ENCODE results near the gene ATXN7L1. TPM values are rescaled to one million over a fixed set of nuclear protein-coding genes. Genes with fewer than 3 reads are reported as not detected.

ATXN7L1 gene
- total and polyA plus RNA-seq, 2 of the 8 experiments (the other 6 are each of a cell fraction or from before 2014, with no cell fraction given) = 14.3 to 34.0 TPM

DNA sequence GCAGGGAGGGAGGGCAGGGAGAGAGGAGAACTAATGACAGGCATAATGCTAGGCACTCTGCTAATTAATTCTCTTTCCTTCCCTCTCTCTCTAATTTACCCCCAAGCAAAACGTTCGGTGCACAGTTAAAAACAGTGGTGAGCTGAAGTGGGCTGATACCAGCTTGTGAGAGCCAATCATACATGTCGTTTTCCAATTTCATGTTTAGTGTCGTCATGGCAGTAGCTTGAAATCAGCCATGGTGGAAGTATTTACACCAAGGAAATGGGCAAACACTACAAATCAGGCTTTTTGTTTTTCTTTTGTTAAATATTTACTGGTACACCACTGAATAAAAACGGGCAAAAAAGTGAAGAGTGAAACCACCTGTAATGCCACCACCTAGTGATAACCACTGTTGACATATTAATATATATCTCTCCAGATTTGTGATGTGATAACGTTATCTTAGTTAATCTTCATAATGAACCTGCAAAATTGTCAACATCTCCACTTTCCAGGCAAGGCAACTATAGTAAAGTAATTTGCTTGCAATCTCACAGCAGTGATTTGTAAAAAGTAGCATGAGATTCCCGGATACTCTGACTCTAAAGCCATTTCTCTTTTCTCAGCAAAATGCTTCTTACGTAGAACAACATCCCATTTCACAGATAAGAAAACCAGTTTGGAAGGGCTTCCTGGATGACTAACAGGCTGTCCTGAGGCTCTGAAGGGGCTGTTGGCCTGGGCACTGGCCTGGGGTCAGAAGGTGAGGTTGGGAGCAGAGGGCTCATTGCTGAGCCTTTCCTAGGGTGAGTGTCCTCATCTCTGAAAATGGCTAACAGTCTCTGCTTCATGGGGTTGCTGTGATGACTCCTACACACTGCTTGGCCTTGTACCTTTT is 83.7 kb downstream of the ATXN7L1 start (continued):
- TF ChIP-seq, protein P1, sequence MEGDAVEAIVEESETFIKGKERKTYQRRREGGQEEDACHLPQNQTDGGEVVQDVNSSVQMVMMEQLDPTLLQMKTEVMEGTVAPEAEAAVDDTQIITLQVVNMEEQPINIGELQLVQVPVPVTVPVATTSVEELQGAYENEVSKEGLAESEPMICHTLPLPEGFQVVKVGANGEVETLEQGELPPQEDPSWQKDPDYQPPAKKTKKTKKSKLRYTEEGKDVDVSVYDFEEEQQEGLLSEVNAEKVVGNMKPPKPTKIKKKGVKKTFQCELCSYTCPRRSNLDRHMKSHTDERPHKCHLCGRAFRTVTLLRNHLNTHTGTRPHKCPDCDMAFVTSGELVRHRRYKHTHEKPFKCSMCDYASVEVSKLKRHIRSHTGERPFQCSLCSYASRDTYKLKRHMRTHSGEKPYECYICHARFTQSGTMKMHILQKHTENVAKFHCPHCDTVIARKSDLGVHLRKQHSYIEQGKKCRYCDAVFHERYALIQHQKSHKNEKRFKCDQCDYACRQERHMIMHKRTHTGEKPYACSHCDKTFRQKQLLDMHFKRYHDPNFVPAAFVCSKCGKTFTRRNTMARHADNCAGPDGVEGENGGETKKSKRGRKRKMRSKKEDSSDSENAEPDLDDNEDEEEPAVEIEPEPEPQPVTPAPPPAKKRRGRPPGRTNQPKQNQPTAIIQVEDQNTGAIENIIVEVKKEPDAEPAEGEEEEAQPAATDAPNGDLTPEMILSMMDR (IDR thresholded peaks at IDR 0.05; ENCODE audit: control extremely low read depth in 1 of 3, insufficient read depth in 1 of 3, low read depth in 1 of 3, low read length in 3 of 3) = no peak
- TF ChIP-seq TAF1 (IDR thresholded peaks at IDR 0.05; ENCODE audit: low read depth, low read length) = no peak
- TF ChIP-seq SP4 (IDR thresholded peaks at IDR 0.05; ENCODE audit: low read length) = no peak
- no peak for TF ChIP-seq SRF (IDR thresholded peaks at IDR 0.05; ENCODE audit: low read depth, low read length)
- no peak for TF ChIP-seq SIX5 (IDR thresholded peaks at IDR 0.05; ENCODE audit: low read depth, low read length)
- TF ChIP-seq, protein P2, sequence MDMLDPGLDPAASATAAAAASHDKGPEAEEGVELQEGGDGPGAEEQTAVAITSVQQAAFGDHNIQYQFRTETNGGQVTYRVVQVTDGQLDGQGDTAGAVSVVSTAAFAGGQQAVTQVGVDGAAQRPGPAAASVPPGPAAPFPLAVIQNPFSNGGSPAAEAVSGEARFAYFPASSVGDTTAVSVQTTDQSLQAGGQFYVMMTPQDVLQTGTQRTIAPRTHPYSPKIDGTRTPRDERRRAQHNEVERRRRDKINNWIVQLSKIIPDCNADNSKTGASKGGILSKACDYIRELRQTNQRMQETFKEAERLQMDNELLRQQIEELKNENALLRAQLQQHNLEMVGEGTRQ (IDR thresholded peaks at IDR 0.05; ENCODE audit: low read length) = no peak
- TF ChIP-seq KDM4A (IDR thresholded peaks at IDR 0.05; ENCODE audit: low read depth, low read length, severe bottlenecking) = no peak

Data from H1 (cell line).